Omental fat pad (tissue), 4 donors: ENCODE data around the gene MTCH1. TPM values are rescaled to one million over a fixed set of nuclear protein-coding genes. Genes with fewer than 3 reads are reported as not detected.

Experiments used
- ATAC-seq: fragments of 150-250 bp; one replicate; pipeline ENCODE4 v1.9.1; 2016; ENCODE audit warnings: mild to moderate bottlenecking, moderate library complexity; ENCODE audit not compliant: low FRiP score
- DNase-seq: peaks from one replicate; pipeline ENCODE4 v3.0.0-alpha.2; 2019; ENCODE audit warnings: low spot score
- CTCF ChIP-seq, 3 donors: fragments of 450-650 bp; IDR thresholded peaks; one replicate each; pipeline ENCODE4 v1.5.1; 2016 to 2017; ENCODE audit warnings: antibody characterized with exemption in 3 of 3, mild to moderate bottlenecking in 3 of 3, moderate library complexity in 2 of 3
- total RNA-seq, 4 donors: library from RNA; depleted of rRNA; stranded (reverse); fragments of >200 nt; gene quantifications; one replicate each; pipeline ENCODE4 v1.1.0, GENCODE V29; 2016

MTCH1 gene
- total RNA-seq, 4 donors from 2014 or later = 227 to 251 (median 239) TPM

- ATAC-seq (no peak), DNase-seq (no peak)
- no peak for TF ChIP-seq CTCF (IDR thresholded peaks at IDR 0.05)
Measured at GRCh38 chr6:36975231-36976006, 10.6 kb downstream of the MTCH1 start.

- no peak for ATAC-seq
- no peak for TF ChIP-seq CTCF (IDR thresholded peaks at IDR 0.05)
- no peak for DNase-seq
Measured at GRCh38 chr6:36973647-36974046, 12.3 kb downstream of the MTCH1 start.

- no peak for TF ChIP-seq CTCF (IDR thresholded peaks at IDR 0.05)
- no peak for DNase-seq
- no peak for ATAC-seq
Measured at GRCh38 chr6:36973190-36973589, 12.8 kb downstream of the MTCH1 start.

GRCh38 chr6:36971921-36972673 is 13.9 kb downstream of the MTCH1 start:
- no peak for TF ChIP-seq CTCF (IDR thresholded peaks at IDR 0.05)
- ATAC-seq (no peak), DNase-seq (no peak)

DNA sequence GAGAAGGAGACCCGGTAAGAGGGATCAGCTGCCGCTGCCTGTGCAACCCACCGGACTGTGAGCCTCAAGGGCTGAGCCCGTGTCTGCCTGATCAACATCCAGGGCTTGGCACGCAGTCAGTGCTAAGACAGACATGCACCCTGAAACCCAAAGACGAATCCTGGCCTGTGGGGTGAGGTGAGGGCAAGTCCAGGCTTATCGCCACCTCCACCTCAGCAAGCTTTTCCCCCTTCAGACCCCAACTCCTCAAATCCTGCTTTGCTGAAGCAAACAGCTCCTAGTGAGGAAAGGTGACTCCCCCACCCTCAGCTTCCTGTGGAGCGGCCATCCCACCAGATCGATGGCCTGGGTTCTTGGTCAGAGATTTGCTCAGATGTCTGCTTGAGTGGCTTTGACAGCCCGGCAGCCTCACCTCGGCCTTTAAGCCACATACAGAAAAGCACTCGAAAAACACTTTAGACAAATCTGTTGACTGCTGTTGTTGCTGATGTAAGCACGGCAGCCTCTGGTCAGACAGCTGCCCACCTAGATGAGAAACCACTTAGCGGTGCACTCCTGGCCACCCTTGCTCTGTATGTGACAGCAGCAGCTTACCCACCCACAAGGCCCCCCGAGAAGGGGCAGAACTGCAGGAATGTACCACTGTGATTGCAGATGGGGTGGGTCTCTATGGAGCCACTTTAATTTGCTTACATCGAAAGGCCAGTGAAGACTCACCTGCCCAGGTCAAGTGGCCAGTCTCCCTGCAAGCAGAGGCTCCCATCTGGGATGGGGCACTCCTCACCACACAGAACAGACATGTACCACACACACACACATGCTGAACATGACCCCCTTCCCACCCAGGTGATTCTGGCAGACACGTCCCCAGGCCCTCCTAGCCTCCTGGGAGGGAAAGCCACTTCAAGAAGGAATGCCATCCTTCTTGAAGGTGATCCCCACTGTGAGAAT is 14.8 kb downstream of the MTCH1 start:
- DNase-seq (no peak), ATAC-seq (no peak)
- TF ChIP-seq CTCF (IDR thresholded peaks at IDR 0.05) = no peak

- TF ChIP-seq CTCF (IDR thresholded peaks at IDR 0.05) = no peak
- ATAC-seq = no peak
- DNase-seq = no peak
Measured at GRCh38 chr6:36969988-36970891, 15.8 kb downstream of the MTCH1 start.
